Stimulated activated CD8-positive, alpha-beta memory T cell treated with anti-CD3 and anti-CD28 coated beads, Interleukin-12 subunit alpha, Interleukin-12 subunit beta, amount 100 ng/mL, for 1 hour (primary cell): ENCODE measurements around the gene DIAPH2.
"Not testable (repeated sequence)": the region's sequence is repeated elsewhere in the genome, so short reads cannot be mapped to it uniquely, and the experiment has no call there.

Experiments
- DNase-seq: peaks from one replicate; pipeline ENCODE4 v3.0.0-alpha.2; 2020; ENCODE audit warnings: low read depth

The DIAPH2 gene

GRCh38 chrX:96719161-96719875 is 34.7 kb downstream of the DIAPH2 start:
- no peak for DNase-seq

GRCh38 chrX:96721354-96721753 is 36.7 kb downstream of the DIAPH2 start:
- no peak for DNase-seq

DNA sequence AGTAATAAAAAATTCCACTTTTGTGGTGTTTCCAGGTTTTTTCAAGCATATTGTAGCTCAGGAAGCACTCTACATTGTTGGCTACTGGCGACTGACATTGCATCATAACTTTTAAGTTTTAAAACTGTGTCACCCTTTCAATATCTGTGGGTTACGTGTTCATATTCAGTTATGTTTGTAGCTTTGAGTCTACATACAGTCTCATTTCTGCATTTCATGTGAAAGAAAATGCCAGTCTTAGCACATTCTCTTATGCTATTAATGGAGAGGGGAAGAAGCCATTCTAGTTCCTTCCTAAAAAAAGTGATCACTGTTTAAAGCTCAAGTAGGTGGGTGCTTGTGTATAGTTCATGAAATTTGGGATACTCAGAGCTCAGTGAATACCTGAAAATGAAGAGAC is 38.1 kb downstream of the DIAPH2 start:
- DNase-seq: no peak

DNA sequence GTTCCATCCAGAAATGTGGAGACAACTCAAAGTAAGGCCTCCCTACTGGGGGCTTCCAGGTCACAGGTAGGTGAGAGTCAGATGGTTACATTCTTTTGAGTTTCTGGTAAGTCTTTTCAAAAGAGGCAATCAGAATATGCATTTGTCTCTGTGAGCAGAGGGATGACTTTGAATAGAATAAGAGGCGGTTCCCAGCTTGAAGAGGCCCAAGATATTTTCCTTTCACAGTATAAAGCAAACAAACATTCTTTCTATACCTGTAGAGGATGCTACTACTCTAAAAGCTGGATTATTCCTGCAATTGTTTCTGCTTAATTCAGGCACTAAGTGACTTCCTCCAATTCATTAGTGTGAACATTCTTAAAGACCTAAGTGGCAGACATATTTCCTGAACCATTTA is 44.4 kb downstream of the DIAPH2 start:
- no peak for DNase-seq

GRCh38 chrX:96729868-96730643 is 45.4 kb downstream of the DIAPH2 start:
- DNase-seq: no peak

DNA sequence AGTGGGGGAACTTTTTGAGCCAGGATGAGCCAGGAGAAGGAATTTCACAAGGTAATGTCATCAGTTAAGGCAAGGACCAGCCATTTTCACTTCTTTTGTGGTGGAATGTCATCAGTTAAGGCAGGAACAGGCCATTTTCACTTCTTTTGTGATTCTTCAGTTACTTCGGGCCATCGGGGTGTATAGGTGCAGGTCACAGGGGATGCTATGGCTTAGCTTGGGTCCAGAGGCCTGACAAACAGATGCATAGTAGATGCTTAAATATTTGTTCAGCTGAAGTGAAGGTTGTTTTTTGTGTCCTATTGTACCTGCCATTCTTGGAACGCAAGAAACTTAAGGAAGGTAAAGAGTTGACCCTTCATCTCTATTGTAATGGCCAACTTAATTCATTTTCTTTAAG is 46.4 kb downstream of the DIAPH2 start:
- not testable (repeated sequence) for DNase-seq

GRCh38 chrX:96743367-96744073 is 58.9 kb downstream of the DIAPH2 start:
- no peak for DNase-seq

GRCh38 chrX:96752781-96753180 is 68.1 kb downstream of the DIAPH2 start:
- no peak for DNase-seq

GRCh38 chrX:96753230-96753629 is 68.6 kb downstream of the DIAPH2 start:
- no peak for DNase-seq

DNA sequence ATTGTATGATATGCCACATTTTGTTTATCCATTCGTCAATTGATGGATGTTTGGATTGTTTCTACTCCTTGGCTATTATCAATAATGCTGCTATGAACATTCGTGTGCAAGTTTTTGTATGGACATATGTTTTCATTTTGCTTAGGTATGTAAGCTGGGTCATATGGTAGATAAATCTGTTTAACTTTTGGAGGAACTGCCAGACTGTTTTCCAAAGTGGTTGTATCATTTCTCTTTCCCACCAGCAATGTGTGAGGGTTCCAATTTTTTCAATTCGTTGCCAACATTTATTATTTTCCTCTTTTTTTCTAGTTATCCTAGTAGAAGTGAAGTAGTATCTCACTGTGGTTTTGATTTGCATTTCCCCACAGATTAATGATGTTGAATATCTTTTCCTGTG is 71.8 kb downstream of the DIAPH2 start:
- no peak for DNase-seq

DNA sequence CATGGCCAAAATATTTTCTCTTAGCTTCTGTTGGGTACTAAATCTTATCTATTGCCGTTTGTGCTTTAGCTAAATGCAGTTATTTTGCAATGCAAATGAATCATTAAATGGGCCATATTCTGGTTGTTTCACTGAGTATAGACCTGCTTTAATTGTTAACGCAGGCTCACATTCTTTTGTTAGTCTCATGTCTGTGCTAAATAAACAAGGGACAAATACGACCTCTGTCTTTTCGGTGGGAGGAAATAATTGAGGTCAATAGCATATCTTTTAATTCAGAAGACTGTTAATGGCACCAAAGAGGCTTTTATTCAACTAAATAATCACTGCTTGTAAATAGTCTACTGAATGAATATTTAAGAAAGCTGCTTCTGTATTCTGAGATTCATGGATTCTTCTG is 76.9 kb downstream of the DIAPH2 start:
- no peak for DNase-seq

DNA sequence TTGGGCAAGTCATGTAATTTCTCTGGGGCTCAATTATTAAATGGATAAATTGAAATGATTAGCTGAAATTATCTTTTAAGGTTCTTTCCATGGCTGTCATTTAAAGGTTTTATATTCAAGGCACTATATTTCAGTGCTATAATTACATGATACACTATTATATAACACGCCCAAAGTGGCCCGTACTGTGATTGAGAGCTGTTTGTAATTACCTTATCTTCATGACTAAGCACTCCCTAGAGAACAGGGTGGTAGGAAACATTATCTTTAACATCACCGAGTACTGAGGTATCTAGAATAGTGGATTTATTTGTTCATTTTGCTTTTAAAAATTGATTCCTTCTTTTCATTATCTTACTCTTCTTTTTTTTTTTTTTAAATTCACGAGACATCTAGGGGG is 79.0 kb downstream of the DIAPH2 start:
- DNase-seq: no peak

DNA sequence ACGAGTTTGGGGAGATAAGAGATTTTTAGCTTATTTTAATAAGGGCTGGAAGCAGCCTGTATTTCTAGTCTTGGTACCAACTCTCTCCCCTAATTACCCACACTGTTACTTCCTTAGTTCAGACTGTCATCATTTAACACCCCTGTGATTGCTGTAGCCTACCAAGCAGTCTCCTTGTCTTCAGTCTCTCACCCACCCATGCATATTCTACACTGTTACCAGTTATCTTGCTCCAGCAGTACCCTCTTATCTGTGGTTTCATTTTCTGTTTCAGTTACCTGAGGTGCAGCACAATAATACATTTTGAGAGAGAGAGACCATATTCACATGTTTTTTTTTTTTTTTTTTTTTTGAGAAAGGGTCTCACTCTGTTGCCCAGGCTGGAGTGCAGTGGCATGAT is 80.2 kb downstream of the DIAPH2 start:
- DNase-seq: no peak

GRCh38 chrX:96770315-96770714 is 85.7 kb downstream of the DIAPH2 start:
- DNase-seq: no peak

- DNase-seq: no peak
Observed at GRCh38 chrX:96771486-96771885, 86.8 kb downstream of the DIAPH2 start.

DNA sequence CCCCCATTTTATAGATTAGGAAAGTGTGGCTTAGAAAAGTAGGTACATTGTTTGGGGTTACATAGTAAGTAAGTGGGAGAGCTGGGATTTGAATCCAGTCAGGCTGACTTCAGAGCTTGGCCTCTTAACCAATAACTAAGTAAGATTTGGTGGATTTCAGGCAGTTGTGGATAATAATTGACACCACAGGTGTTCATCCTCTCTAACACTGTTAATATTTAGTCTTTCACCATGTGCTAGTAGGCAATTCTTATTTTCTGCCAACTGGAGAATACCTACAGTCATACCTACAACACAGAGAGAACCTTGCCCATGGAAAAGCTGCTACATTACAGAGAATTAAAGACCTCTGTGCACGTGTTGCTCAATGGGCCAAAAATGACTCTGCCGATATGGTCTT is 89.5 kb downstream of the DIAPH2 start:
- no peak for DNase-seq

GRCh38 chrX:96776966-96777365 is 92.3 kb downstream of the DIAPH2 start:
- DNase-seq: no peak

DNA sequence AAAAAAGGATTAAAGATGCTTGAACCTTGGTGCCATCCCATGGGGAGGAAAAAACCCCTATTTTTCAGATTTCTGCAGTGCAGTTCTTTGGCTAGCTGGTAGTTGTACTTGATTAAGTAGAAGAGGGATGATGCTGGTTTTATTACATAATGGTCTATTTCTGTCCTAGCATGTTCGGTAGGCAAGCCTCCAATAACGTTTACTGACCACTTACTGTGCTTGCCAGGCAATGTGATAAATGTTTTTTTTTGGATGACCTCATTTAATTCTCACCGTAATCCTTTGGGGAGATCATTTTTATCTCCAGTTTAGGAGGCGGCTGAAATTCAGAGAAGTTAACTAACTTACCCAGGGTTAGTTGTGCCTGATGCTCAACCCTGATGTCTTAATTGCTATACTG is 106.9 kb downstream of the DIAPH2 start:
- DNase-seq: no peak

GRCh38 chrX:96792047-96792446 is 107.4 kb downstream of the DIAPH2 start:
- DNase-seq: no peak

DNA sequence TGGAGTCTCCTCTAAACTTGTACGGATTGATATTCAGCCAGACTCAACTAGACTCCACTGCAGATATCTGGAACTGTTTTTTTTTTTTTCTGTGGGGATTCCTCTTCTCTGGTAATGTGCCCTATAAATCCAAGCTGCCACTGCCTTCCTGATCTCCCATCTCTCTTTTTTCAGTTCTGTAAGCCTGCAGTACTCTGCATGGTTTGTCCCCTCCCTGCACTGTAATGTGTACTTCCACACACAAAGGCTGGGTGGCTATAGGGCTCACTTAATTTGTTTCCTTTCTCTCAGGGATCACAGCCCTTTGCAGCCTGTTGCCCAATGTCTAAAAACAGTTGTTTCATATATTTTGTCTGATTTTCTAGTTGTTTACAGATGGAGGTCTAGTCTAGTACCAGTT is 114.3 kb downstream of the DIAPH2 start:
- no peak for DNase-seq

- DNase-seq: no peak
Observed at GRCh38 chrX:96807318-96807717, 122.7 kb downstream of the DIAPH2 start.

- DNase-seq: no peak
Observed at GRCh38 chrX:96820935-96821334, 136.3 kb downstream of the DIAPH2 start.

GRCh38 chrX:96824166-96824565 is 139.5 kb downstream of the DIAPH2 start:
- no peak for DNase-seq
